Right atrium auricular region (tissue), 2 donors: ENCODE measurements around the gene CHD6. TPM values are rescaled to one million over a fixed set of nuclear protein-coding genes. Genes with fewer than 3 reads are reported as not detected.

Experiments
- DNase-seq: peaks from one replicate; pipeline ENCODE4 v3.0.0-alpha.2; 2019; ENCODE audit warnings: low spot score
- H3K27ac ChIP-seq, 2 donors: fragments of 200-600 bp; sonication (generic); 1 replicate in 1 of 2; 2 replicates in 1 of 2; pipeline ENCODE4 v1.5.1; 2016 to 2019
- H3K27me3 ChIP-seq, 2 donors: fragments of 200-600 bp; sonication (generic); one replicate each; pipeline versions ENCODE4 v1.5.1 to v1.6.0; 2017 to 2019
- H3K36me3 ChIP-seq: fragments of 200-600 bp; sonication (generic); one replicate; pipeline ENCODE4 v1.5.1; 2016
- H3K4me1 ChIP-seq, 2 donors: fragments of 200-600 bp; sonication (generic); one replicate each; pipeline versions ENCODE4 v1.5.1 to v1.6.0; 2017 to 2019
- H3K4me3 ChIP-seq, 2 donors: fragments of 200-600 bp; sonication (generic); 1 replicate in 1 of 2; 2 replicates in 1 of 2; pipeline ENCODE4 v1.5.1; 2017 to 2019; ENCODE audit warnings: mild to moderate bottlenecking in 1 of 2, moderate library complexity in 1 of 2
- H3K9me3 ChIP-seq, 2 donors: fragments of 200-600 bp; sonication (generic); one replicate each; pipeline ENCODE4 v1.5.1; 2019
- CTCF ChIP-seq, 2 donors: fragments of 200-600 bp; sonication (generic); IDR thresholded peaks; one replicate each; pipeline ENCODE4 v1.5.1; 2019; ENCODE audit warnings: antibody characterized with exemption in 2 of 2
- total RNA-seq, 2 donors: library from RNA; depleted of rRNA; stranded (reverse); fragments of >200 nt; gene quantifications; one replicate each; pipeline ENCODE4 v1.1.0, GENCODE V29; 2016

Gene CHD6
- total RNA-seq, 2 donors from 2014 or later, result 22.2 to 27.4 TPM

DNA sequence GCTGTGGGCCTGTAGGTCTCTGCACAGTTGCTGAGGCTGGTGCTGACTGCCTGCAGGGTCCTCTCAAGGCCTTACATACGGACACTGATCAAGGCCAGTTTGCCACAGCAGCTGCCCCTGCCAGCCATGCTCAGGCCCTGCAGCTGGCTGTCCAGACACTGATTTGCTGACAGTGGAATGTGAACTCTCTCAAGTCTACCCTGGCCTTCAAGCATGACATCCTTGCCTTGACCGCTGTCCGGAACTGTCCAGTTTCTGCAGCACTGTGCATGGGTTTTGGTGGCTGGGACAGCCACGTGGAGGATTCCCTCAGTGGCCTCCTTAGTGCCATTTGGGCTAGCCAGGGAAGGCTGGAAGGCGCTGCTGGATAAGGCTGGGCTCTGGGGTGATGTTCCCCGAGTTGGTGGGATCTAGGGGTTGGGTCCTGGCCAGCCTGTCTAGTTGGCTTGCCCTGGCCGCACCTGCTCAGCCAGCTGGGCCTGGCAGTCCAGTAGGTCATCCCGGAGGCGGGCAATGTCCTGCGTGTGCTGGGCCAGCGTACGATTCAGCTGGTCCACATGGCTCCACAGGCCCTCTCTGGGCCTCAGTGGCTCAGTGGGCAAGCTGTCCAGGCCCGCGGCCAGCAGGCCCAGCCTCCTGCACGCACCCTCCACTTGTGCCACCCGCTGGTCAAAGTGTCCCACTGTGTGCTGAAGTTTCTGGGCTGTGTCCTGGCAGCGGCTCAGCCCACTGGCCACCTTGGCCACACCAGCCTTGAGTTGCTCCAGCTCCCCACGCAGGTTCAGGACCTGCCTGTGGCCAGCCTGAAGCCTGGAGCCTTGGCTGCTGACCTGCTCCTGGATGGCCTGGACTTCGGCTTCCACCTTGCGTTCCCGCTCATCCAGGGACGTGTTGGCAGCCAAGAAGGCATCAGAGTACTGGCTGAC is 257.1 kb downstream of the CHD6 start:
- Histone ChIP-seq H3K27ac (peak overlapping the region; percentile 40 to 56), H3K4me1 (peaks cover 0 to 40% of the 10 kb centered on the region in 2 donors)

GRCh38 chr20:41359541-41360011 is 258.6 kb downstream of the CHD6 start:
- Histone ChIP-seq H3K27ac (peak overlapping the region; percentile 56 to 79), H3K27me3 (no peaks in the 10 kb centered on the region), H3K4me1 (peaks cover 0 to 32% of the 10 kb centered on the region in 2 donors), H3K36me3 (peaks cover 8% of the 10 kb centered on the region), H3K9me3 (no peaks in the 10 kb centered on the region), H3K4me3 (no peak overlapping the region)
- TF ChIP-seq CTCF (IDR thresholded peaks at IDR 0.05), result no peak
- DNase-seq, result no peak

More for the DNA sequence above, 257.1 kb downstream of the CHD6 start:
- H3K27me3 ChIP-seq, result no peaks in the 10 kb centered on the region
- no peak overlapping the region for H3K4me3 ChIP-seq
- H3K9me3 ChIP-seq, result no peaks in the 10 kb centered on the region
- no peak for DNase-seq
- TF ChIP-seq CTCF (IDR thresholded peaks at IDR 0.05), result no peak
- peaks cover 8% of the 10 kb centered on the region for H3K36me3 ChIP-seq

GRCh38 chr20:41358717-41359116 is 259.5 kb downstream of the CHD6 start:
- H3K9me3 ChIP-seq, result no peaks in the 10 kb centered on the region
- no peak overlapping the region for H3K4me3 ChIP-seq
- H3K36me3 ChIP-seq, result peaks cover 8% of the 10 kb centered on the region
- H3K27me3 ChIP-seq, result no peaks in the 10 kb centered on the region
- H3K27ac ChIP-seq, result peak overlapping the region; percentile 56 to 79
- no peak for DNase-seq
- peaks cover 0 to 32% of the 10 kb centered on the region in 2 donors for H3K4me1 ChIP-seq
- TF ChIP-seq CTCF (IDR thresholded peaks at IDR 0.05), result no peak

GRCh38 chr20:41358230-41358629 is 259.9 kb downstream of the CHD6 start:
- Histone ChIP-seq H3K4me3 (no peak overlapping the region), H3K27ac (no peak overlapping the region), H3K9me3 (no peaks in the 10 kb centered on the region), H3K4me1 (peaks cover 0 to 32% of the 10 kb centered on the region in 2 donors), H3K27me3 (no peaks in the 10 kb centered on the region), H3K36me3 (peaks cover 8% of the 10 kb centered on the region)
- TF ChIP-seq CTCF (IDR thresholded peaks at IDR 0.05), result no peak
- DNase-seq, result no peak

DNA sequence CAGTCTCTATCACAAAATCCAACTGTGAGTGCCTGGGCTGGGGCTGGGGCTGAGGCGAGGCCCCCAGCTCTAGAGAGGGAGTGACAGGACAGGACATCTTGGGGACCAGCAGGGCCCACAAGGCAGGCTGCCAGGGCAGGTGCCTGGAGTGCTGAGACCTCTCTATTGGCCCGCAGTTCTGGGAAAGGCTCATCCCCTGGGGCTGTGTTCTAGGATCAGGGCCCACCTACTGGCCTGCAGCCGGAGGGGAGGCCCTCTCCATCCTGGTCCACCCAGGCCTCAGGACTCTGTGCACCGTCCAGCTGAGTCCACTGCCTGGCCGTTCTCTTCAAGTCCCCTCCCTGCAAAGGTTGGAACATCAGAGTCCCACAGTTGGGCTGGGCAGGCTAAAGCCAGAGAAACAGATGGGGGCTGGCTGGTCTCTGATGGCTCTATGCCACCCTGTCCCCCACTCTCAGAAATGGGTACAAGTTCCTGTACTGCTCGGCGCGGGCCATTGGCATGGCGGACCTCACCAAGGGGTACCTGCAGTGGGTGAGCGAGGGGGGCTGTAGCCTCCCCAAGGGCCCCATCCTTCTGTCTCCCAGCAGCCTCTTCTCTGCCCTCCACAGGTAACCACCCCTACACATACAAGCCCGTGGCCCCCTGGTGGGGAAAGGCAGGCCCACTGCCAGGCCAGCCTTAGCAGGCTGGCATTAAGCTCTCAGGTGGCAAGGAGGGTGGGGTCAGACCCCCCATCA is 260.6 kb downstream of the CHD6 start:
- Histone ChIP-seq H3K4me1 (peaks cover 0 to 32% of the 10 kb centered on the region in 2 donors), H3K27ac (no peak overlapping the region), H3K4me3 (no peak overlapping the region), H3K9me3 (no peaks in the 10 kb centered on the region), H3K27me3 (no peaks in the 10 kb centered on the region), H3K36me3 (peaks cover 8% of the 10 kb centered on the region)
- no peak for TF ChIP-seq CTCF (IDR thresholded peaks at IDR 0.05)
- DNase-seq, result no peak
